GM23248 (cell line): Measurements from ENCODE around the gene TRDN. TPM values are rescaled to one million over a fixed set of nuclear protein-coding genes. Genes with fewer than 3 reads are reported as not detected.
A peak's percentile ranks its signal among the peaks of the same experiment; 100 is the strongest.

Experiments
- DNase-seq: peaks from one replicate; pipeline ENCODE4 v3.0.0-alpha.2; 2015
- H2AFZ ChIP-seq: fragments of 200-600 bp; sonication (generic); 2 replicates; pipeline ENCODE4 v1.6.1; 2016; ENCODE audit warnings: antibody characterized with exemption
- H3F3A ChIP-seq: fragments of 200-600 bp; sonication (generic); 2 replicates; pipeline ENCODE4 v1.6.1; 2016; ENCODE audit warnings: mild to moderate bottlenecking, antibody characterized with exemption, mixed run types; ENCODE audit not compliant: insufficient read depth
- H3K27ac ChIP-seq: fragments of 200-600 bp; sonication (generic); 2 replicates; pipeline ENCODE4 v1.5.1; 2016; ENCODE audit warnings: mild to moderate bottlenecking
- H3K27me3 ChIP-seq: fragments of 200-600 bp; sonication (generic); replicated peaks from 2 replicates; pipeline ENCODE4 v1.6.1; 2016; ENCODE audit warnings: mild to moderate bottlenecking; ENCODE audit not compliant: insufficient read depth
- H3K36me3 ChIP-seq: fragments of 200-600 bp; sonication (generic); 2 replicates; pipeline ENCODE4 v1.6.1; 2016; ENCODE audit warnings: low read depth, mild to moderate bottlenecking
- H3K4me1 ChIP-seq: fragments of 200-600 bp; sonication (generic); 2 replicates; pipeline ENCODE4 v1.6.1; 2016; ENCODE audit warnings: mild to moderate bottlenecking; ENCODE audit not compliant: insufficient read depth
- H3K4me2 ChIP-seq: fragments of 200-600 bp; sonication (generic); one replicate; pipeline ENCODE4 v1.6.1; 2016; ENCODE audit warnings: mild to moderate bottlenecking; ENCODE audit not compliant: unreplicated experiment
- H3K4me3 ChIP-seq: fragments of 200-600 bp; sonication (generic); 2 replicates; pipeline ENCODE4 v1.5.1; 2016; ENCODE audit warnings: mild to moderate bottlenecking
- H3K79me2 ChIP-seq: fragments of 200-600 bp; sonication (generic); 2 replicates; pipeline ENCODE4 v1.6.1; 2016; ENCODE audit warnings: mild to moderate bottlenecking; ENCODE audit not compliant: insufficient read depth
- H3K9ac ChIP-seq: fragments of 200-600 bp; sonication (generic); 2 replicates; pipeline ENCODE4 v1.6.1; 2016; ENCODE audit warnings: mild to moderate bottlenecking
- H3K9me2 ChIP-seq: fragments of 200-600 bp; sonication (generic); 2 replicates; pipeline ENCODE4 v1.6.1; 2016; ENCODE audit warnings: mixed run types, mild to moderate bottlenecking, moderate library complexity; ENCODE audit not compliant: insufficient read depth
- H3K9me3 ChIP-seq: fragments of 200-600 bp; sonication (generic); one replicate; pipeline ENCODE4 v1.6.1; 2017; ENCODE audit warnings: low read depth
- H4K20me1 ChIP-seq: fragments of 200-600 bp; sonication (generic); 2 replicates; pipeline ENCODE4 v1.6.0; 2016; ENCODE audit not compliant: insufficient read depth
- EZH2 ChIP-seq: fragments of 200-600 bp; sonication (generic); IDR thresholded peaks from 2 replicates; pipeline ENCODE4 v1.6.1; 2018; ENCODE audit warnings: antibody characterized with exemption, mild to moderate bottlenecking; ENCODE audit not compliant: insufficient read depth, poor library complexity, severe bottlenecking
- EZH2phosphoT487 ChIP-seq: fragments of 200-600 bp; sonication (generic); IDR thresholded peaks from 2 replicates; pipeline ENCODE4 v1.6.1; 2018; ENCODE audit warnings: antibody characterized with exemption, moderate library complexity, mild to moderate bottlenecking, low read depth; ENCODE audit not compliant: insufficient read depth
- WGBS, 2 experiments: methylation state at CpG; one replicate each; pipeline ENCODE4 v1.1.6; 2015 to 2017; ENCODE audit warnings: low lambda C conversion rate in 2 of 2, low coverage in 1 of 2; ENCODE audit errors: missing lambda C conversion rate in 2 of 2; 5-methylcytosine and 5-hydroxymethylcytosine counted together
- in situ Hi-C: fragments of 300-500 bp; cut with MboI; formaldehyde crosslinking; loops from 2 replicates; pipeline ENCODE4 v1.15.0; 2020
- polyA plus RNA-seq: library from polyadenylated mRNA; unstranded; fragments of >200 nt; fragmentation: Nextera tagmentation; extraction: Ambion mirVana; gene quantifications from 2 replicates; pipeline ENCODE4 v1.2.1, GENCODE V29; 2016
- total RNA-seq: library from RNA; depleted of rRNA; stranded (reverse); fragments of >200 nt; shearing (Covaris generic); gene quantifications from 2 replicates; pipeline ENCODE4 v1.2.3, GENCODE V29; 2014

TRDN gene
- total and polyA plus RNA-seq, 2 experiments from 2014 or later: not detected

- no peaks in the 10 kb centered on the region for H4K20me1 ChIP-seq
- in situ Hi-C loops: no loop called here
- H3K9me3 ChIP-seq: no peaks in the 10 kb centered on the region
- no peaks in the 10 kb centered on the region for H3F3A ChIP-seq
- no peak overlapping the region for H3K4me3 ChIP-seq
- H3K4me2 ChIP-seq: no peak overlapping the region
- no peak overlapping the region for H3K9ac ChIP-seq
- no peaks in the 10 kb centered on the region for H3K27me3 ChIP-seq
- H3K79me2 ChIP-seq: no peaks in the 10 kb centered on the region
- H2AFZ ChIP-seq: no peak overlapping the region
- H3K9me2 ChIP-seq: no peaks in the 10 kb centered on the region
- TF ChIP-seq EZH2phosphoT487 (no peak), EZH2 (no peak)
- no peaks in the 10 kb centered on the region for H3K36me3 ChIP-seq
- H3K27ac ChIP-seq: no peak overlapping the region
- DNase-seq: no peak
- H3K4me1 ChIP-seq: peaks cover 5% of the 10 kb centered on the region; the same call in 1 of the 2 replicates
Measured at GRCh38 chr6:123519189-123519505, 117.6 kb downstream of the TRDN start.

DNA sequence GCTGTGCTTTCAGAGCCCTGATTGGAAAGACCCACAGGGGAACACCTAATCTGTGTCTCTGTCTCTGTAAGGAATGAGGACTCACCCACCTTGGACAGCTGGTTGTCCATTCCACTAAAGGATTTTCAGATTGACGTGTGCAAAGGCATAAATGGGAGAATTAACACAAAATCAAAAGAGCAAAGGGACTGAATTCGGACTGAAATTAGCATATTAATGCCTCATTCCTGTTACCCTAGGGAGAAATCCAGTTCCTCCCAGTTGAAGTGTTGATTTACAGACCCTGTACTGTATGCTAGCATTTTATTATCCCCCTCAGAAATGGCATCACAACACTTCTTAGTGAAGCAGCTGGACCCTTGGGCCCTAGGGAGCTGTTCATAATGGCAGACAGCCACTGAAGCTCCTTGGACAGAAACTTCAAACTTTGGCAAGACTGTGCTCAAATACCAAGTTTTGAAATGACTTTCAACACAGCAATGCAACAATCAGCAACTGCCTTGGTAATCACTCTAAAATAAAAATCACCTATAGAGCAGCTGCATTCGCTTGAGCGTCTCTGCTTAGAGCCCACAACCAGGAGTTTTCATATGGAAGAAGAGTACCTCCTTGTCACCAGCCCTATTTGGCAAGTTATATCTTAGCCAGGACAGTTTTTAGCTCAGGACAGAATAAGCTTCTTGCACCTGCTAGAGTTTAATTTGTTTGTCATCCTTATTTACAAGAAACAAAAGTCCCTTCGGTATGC, 118.1 kb downstream of the TRDN start:
- H3K4me1 ChIP-seq: peaks cover 5% of the 10 kb centered on the region; the same call in 1 of the 2 replicates
- TF ChIP-seq EZH2phosphoT487: no peak
- TF ChIP-seq EZH2: no peak
- no peak overlapping the region for H3K9ac ChIP-seq
- no peaks in the 10 kb centered on the region for H3K36me3 ChIP-seq
- H4K20me1 ChIP-seq: no peaks in the 10 kb centered on the region
- no peak overlapping the region for H2AFZ ChIP-seq
- 14 to 19% methylated on average over 5 of the region's 5 CpGs for WGBS, 2 experiments
- no peaks in the 10 kb centered on the region for H3K27me3 ChIP-seq
- no peaks in the 10 kb centered on the region for H3K9me3 ChIP-seq
- in situ Hi-C loops: no loop called here
- H3K27ac ChIP-seq: no peak overlapping the region
- no peak overlapping the region for H3K4me3 ChIP-seq
- no peak for DNase-seq
- no peaks in the 10 kb centered on the region for H3K9me2 ChIP-seq
- no peaks in the 10 kb centered on the region for H3F3A ChIP-seq
- no peak overlapping the region for H3K4me2 ChIP-seq
- H3K79me2 ChIP-seq: no peaks in the 10 kb centered on the region

- H3K4me3 ChIP-seq: no peak overlapping the region
- H3K9ac ChIP-seq: no peak overlapping the region
- H3K36me3 ChIP-seq: no peaks in the 10 kb centered on the region
- H3K4me2 ChIP-seq: no peak overlapping the region
- peak; percentile 42 for DNase-seq
- H3K4me1 ChIP-seq: peaks cover 5% of the 10 kb centered on the region; the same call in 1 of the 2 replicates
- H3K9me2 ChIP-seq: no peaks in the 10 kb centered on the region; the same call in 1 of the 2 replicates
- H3K27ac ChIP-seq: 0 out of 2 replicates have a peak overlapping the region, but pooled peaks have one; percentile 1
- H4K20me1 ChIP-seq: no peaks in the 10 kb centered on the region
- H3K79me2 ChIP-seq: no peaks in the 10 kb centered on the region
- H3F3A ChIP-seq: no peaks in the 10 kb centered on the region
- peak overlapping the region; percentile 65 for H2AFZ ChIP-seq
- WGBS, 2 experiments: 5 to 8% methylated on average over 2 of the region's 2 CpGs
- H3K9me3 ChIP-seq: no peaks in the 10 kb centered on the region
- no peak for TF ChIP-seq EZH2phosphoT487
- no peak for TF ChIP-seq EZH2
- in situ Hi-C loops: no loop called here
- no peaks in the 10 kb centered on the region for H3K27me3 ChIP-seq
Measured at GRCh38 chr6:123515715-123516114, 121.0 kb downstream of the TRDN start.

DNA sequence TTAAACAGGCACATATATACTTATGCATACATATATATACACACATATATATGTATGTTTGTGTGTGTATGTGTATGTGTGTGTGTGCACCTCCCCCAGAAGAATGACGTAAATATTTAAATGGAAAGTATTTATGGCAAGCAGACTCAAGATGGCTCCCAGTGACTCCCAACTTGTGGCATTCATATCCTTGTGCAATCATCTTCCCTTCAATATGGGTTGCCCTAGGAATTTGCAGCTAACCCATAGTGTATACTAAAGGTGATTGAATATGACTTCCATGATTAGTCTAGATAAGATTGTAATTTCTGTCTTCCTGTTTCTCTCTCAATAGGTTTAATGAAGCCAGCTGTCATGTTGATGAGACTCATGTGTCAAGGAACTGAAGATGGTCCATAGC, 127.6 kb downstream of the TRDN start:
- no peaks in the 10 kb centered on the region for H4K20me1 ChIP-seq
- WGBS, 2 experiments: 0 to 2% methylated on average over 1 of the region's 1 CpG
- no peaks in the 10 kb centered on the region for H3K9me3 ChIP-seq
- H3K9me2 ChIP-seq: no peaks in the 10 kb centered on the region; the same call in 1 of the 2 replicates
- no peaks in the 10 kb centered on the region for H3K27me3 ChIP-seq
- H3K9ac ChIP-seq: no peak overlapping the region
- in situ Hi-C loops: no loop called here
- no peak for DNase-seq
- H3K4me1 ChIP-seq: no peaks in the 10 kb centered on the region
- TF ChIP-seq EZH2 (no peak), EZH2phosphoT487 (no peak)
- H3K36me3 ChIP-seq: no peaks in the 10 kb centered on the region
- no peak overlapping the region for H2AFZ ChIP-seq
- H3K79me2 ChIP-seq: no peaks in the 10 kb centered on the region
- no peak overlapping the region for H3K27ac ChIP-seq
- H3F3A ChIP-seq: no peaks in the 10 kb centered on the region
- H3K4me3 ChIP-seq: no peak overlapping the region
- H3K4me2 ChIP-seq: no peak overlapping the region
